Stimulated activated naive CD8-positive, alpha-beta T cell treated with anti-CD3 and anti-CD28 coated beads, Interleukin-15, amount 100 ng/mL, for 72 hours (primary cell): ENCODE data around the gene AP3B1.
"Not testable (repeated sequence)": the region's sequence is repeated elsewhere in the genome, so short reads cannot be mapped to it uniquely, and the experiment has no call there.

Experiments used
- ATAC-seq: fragments of 150-1000 bp; cut with Tn5 transposase; 2 replicates; pipeline ENCODE4 v1.10.0; 2021; ENCODE audit warnings: mild to moderate bottlenecking, moderate library complexity
- DNase-seq, 2 donors: peaks; one replicate each; pipeline ENCODE4 v3.0.0; 2021 to 2022
- H3K27ac Mint-ChIP-seq, 2 donors: one replicate each; pipeline ENCODE4 v1.8.0; 2022; ENCODE audit warnings: mild to moderate bottlenecking in 2 of 2, mixed read lengths in 2 of 2, moderate library complexity in 2 of 2
- H3K27me3 Mint-ChIP-seq: one replicate; pipeline ENCODE4 v1.8.0; 2022; ENCODE audit warnings: mixed read lengths
- H3K4me1 Mint-ChIP-seq: one replicate; pipeline ENCODE4 v1.8.0; 2022; ENCODE audit warnings: mild to moderate bottlenecking, mixed read lengths
- H3K4me3 Mint-ChIP-seq, 2 donors: one replicate each; pipeline ENCODE4 v1.8.0; 2022; ENCODE audit warnings: mild to moderate bottlenecking in 2 of 2, mixed read lengths in 2 of 2, moderate library complexity in 1 of 2
- H3K9me3 Mint-ChIP-seq, 2 donors: one replicate each; pipeline ENCODE4 v1.8.0; 2022; ENCODE audit warnings: mixed read lengths in 2 of 2

The AP3B1 gene

DNA sequence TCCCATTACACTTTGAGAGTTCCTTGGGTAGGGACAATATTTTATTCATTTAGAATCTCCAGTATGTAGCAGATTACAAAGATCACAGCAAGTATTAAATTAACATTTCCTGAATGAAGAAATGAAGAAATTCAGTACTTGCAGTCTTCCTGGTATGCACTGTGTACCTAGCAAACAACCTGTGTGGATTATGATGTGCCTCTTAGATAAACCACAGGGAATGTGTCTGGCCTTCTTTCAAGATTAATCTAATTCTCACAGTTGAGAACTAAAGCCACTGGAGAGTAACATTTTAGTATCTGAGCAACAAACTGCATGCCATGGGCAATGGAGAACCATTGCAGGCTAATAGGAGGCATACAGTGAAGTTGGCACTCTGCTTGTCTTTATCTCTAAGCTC, 199.4 kb downstream of the AP3B1 start:
- H3K4me3 Mint-ChIP-seq = no peak overlapping the region
- no peaks in the 10 kb centered on the region for H3K9me3 Mint-ChIP-seq
- H3K27me3 Mint-ChIP-seq = no peaks in the 10 kb centered on the region
- no peaks in the 10 kb centered on the region for H3K4me1 Mint-ChIP-seq
- DNase-seq = no peak
- ATAC-seq = no peak
- H3K27ac Mint-ChIP-seq = no peak overlapping the region

DNA sequence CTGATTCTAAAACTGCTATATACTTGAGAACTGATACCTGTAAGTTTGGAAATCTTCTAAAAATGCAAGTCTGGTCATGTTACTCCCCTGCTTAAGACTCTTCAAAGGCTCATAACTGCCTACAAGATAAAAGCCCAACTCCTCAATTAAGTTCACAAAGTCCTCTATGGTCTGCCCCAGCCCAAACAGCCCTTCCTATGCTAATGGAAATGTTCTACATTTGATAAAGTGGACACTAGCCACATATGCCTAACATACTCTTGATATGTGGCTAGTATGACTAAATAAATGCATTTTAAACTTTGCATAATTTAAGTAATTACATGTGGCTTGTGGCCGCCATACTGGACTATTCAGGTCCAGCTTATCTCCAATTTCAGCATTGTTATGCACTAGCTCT, 204.5 kb downstream of the AP3B1 start:
- Mint-ChIP-seq H3K27ac (no peak overlapping the region), H3K4me3 (no peak overlapping the region), H3K27me3 (no peaks in the 10 kb centered on the region), H3K4me1 (no peaks in the 10 kb centered on the region), H3K9me3 (no peaks in the 10 kb centered on the region)
- no peak for ATAC-seq
- DNase-seq = no peak

DNA sequence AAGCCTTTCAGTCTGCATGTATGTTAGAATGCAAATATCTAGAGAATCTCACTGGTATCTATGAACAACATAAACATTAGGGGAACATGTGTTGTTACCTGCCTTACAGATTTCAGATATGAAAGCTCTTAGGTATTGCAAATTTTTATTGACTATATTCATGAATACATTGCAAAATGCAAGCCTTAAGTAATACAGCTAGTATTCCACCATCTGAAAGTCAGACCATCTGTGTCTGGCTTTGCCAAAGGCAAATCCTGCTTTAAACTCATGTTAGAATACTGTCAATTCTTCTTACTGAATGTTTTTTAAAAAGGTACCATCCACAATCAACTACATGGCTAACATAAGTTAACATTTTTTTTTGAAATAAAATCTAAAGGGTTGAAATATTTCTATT, 215.6 kb downstream of the AP3B1 start:
- no peaks in the 10 kb centered on the region for H3K4me1 Mint-ChIP-seq
- H3K4me3 Mint-ChIP-seq = no peak overlapping the region
- no peak overlapping the region for H3K27ac Mint-ChIP-seq
- ATAC-seq (no peak), DNase-seq (no peak)
- H3K9me3 Mint-ChIP-seq = peaks cover 0 to 4% of the 10 kb centered on the region in 2 donors
- H3K27me3 Mint-ChIP-seq = no peaks in the 10 kb centered on the region

DNA sequence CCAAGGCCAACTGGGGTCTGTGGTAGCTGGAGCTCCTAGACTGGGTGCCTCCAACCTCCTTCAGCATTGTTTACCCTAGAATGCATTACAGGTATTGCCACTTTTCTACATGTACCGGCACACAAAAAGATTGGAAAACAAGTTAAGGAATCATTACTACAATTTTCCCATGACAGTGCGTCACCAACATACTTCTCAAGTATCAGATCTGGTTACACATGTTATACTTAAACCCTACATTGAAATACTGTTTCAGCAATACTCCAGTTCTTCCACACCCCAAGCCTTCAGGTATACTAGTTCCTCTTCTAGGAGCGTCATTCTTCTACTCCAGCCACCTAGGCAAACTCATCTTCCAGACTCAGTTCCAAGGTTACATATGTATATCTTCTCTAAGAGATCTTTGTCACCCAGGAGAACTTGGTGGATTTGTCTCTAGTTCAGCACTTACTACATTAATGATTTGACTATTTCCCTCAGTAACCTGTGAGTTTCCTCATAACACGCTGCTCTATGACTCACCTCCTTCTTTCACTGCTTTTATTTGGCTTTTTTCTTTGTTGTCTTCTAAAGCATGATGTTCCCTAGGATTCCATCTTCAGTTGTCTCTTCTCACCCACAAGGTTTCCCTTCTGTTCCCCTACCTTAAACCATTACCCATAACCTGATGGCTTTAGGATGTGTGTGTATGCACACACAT, 217.0 kb downstream of the AP3B1 start:
- H3K4me1 Mint-ChIP-seq = no peaks in the 10 kb centered on the region
- ATAC-seq (no peak), DNase-seq (no peak)
- peaks cover 0 to 4% of the 10 kb centered on the region in 2 donors for H3K9me3 Mint-ChIP-seq
- no peak overlapping the region for H3K27ac Mint-ChIP-seq
- no peaks in the 10 kb centered on the region for H3K27me3 Mint-ChIP-seq
- H3K4me3 Mint-ChIP-seq = no peak overlapping the region

DNA sequence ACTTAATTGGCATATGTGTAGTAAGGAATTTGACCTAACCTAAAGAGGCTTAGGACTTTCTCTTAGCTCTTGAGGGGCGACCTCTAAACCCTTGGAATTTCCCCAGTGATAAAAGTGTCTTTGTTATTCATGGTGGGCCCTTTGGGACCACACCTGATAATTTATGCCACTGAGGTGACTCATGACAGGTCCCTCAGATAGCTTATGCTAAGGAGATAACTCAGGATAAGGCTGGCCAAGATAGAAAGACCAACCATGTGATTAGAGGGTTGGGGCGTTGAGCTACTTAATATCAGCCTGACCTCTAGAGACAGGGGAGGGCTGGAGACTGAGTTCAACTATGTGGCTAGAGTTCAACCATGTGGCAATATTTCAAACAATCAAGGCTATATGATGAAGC, 218.1 kb downstream of the AP3B1 start:
- Mint-ChIP-seq H3K27ac (peak overlapping the region in 1 of 2 donors; percentile 41), H3K4me3 (no peak overlapping the region), H3K4me1 (no peaks in the 10 kb centered on the region), H3K9me3 (peaks cover 0 to 4% of the 10 kb centered on the region in 2 donors), H3K27me3 (no peaks in the 10 kb centered on the region)
- ATAC-seq (no peak), DNase-seq (no peak)

DNA sequence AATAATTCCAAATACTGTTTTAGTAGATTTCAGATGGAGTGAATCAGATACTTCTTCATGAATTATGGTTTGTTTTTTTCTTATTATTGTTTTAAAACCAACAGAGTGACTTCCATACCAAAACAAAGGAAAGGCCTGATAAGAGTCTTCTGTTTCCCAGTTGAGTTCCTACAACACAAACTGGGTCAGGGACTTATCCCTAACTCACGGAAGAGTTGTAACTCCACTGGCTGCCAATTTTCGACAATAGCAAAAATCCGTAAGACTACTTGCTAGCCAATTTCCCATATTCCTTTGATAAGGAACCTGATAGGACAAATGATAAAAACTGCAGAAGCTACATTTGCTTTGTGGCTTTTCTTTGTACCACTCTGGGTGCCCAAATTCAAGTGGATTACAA, 219.2 kb downstream of the AP3B1 start:
- no peak for DNase-seq
- ATAC-seq = no peak
- Mint-ChIP-seq H3K27me3 (no peaks in the 10 kb centered on the region), H3K4me3 (no peak overlapping the region), H3K9me3 (peaks cover 0 to 4% of the 10 kb centered on the region in 2 donors), H3K27ac (no peak overlapping the region), H3K4me1 (no peaks in the 10 kb centered on the region)

DNA sequence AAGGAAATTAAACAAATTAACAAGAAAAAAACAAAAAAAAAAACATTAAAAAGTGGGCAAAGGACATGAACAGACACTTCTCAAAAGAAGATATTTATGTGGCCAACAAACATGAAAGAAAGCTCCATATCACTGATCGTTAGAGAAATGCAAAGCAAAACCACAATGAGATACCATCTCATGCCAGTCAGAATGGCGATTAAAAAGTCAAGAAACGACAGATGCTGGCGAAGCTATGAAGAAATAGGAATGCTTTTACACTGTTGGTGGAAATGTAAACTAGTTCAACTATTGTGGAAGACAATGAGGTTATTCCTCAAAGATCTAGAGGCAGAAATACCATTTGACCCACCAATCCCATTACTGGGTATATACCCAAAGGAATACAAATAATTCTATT, 223.8 kb downstream of the AP3B1 start:
- H3K27ac Mint-ChIP-seq, DNase-seq, ATAC-seq, H3K4me1 Mint-ChIP-seq, H3K27me3 Mint-ChIP-seq, H3K4me3 Mint-ChIP-seq: not testable (repeated sequence)
- peaks cover 32 to 34% of the 10 kb centered on the region in 2 donors for H3K9me3 Mint-ChIP-seq

DNA sequence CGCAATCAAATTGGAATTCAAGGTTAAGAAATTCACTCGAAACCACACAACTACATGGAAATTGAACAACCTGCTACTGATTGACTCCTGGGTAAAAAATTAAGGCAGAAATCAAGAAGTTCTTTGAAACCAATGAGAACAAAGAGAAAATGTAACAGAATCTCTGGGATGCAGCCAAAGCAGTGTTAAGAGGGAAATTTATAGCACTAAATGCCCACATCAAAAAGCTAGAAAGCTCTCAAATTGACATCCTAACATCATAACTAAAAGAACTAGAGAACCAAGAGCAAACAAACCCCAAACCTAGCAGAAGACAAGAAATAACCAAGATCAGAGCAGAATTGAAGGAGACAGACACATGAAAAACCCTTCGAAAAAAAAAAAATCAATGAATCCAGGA, 226.9 kb downstream of the AP3B1 start:
- not testable (repeated sequence) for DNase-seq, H3K4me1 Mint-ChIP-seq, H3K27me3 Mint-ChIP-seq, ATAC-seq, H3K4me3 Mint-ChIP-seq
- peaks cover 32 to 34% of the 10 kb centered on the region in 2 donors for H3K9me3 Mint-ChIP-seq
- peak overlapping the region in 1 of 2 donors; percentile 81 for H3K27ac Mint-ChIP-seq

DNA sequence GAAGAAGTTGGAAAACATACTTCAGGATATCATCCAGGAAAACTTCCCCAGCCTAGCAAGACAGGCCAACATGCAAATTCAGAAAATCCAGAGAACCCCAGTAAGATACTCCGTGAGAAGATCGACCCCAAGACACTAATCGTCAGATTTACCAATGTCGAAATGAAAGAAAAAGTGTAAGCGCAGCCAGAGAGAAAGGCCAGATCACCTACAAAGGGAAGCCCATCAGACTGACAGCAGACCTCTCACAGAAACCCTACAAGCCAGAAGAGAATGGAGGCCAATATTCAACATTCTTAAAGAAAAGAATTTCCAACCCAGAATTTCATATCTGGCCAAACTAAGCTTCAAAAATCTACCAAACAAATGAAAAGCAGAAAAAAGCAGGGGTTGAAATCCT, 227.8 kb downstream of the AP3B1 start:
- not testable (repeated sequence) for H3K4me3 Mint-ChIP-seq, DNase-seq, ATAC-seq, H3K27me3 Mint-ChIP-seq, H3K4me1 Mint-ChIP-seq, H3K27ac Mint-ChIP-seq
- peaks cover 32 to 34% of the 10 kb centered on the region in 2 donors for H3K9me3 Mint-ChIP-seq

DNA sequence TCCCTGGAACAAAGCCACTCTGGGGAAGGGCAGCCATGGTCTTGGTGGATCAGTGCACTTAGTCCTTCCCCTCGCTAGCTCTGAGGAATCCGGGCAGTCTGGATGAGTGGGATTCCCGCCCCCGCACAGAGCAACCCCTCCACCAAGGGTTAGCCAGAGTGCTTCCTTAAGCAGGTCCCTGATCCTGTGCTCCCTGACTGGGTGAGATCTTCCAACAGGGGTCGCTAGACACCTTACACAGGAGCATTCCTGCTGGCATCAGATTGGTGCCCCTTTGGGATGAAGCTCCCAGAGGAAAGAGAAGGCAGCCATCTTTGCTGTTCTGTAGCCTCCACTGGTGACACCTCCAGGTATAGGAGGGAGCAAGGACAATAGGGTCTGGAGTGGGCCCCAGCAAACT, 228.8 kb downstream of the AP3B1 start:
- H3K27ac Mint-ChIP-seq = no peak overlapping the region
- no peak overlapping the region for H3K4me3 Mint-ChIP-seq
- no peak for ATAC-seq
- H3K4me1 Mint-ChIP-seq = no peaks in the 10 kb centered on the region
- no peak for DNase-seq
- H3K9me3 Mint-ChIP-seq = peaks cover 32 to 34% of the 10 kb centered on the region in 2 donors
- no peaks in the 10 kb centered on the region for H3K27me3 Mint-ChIP-seq

DNA sequence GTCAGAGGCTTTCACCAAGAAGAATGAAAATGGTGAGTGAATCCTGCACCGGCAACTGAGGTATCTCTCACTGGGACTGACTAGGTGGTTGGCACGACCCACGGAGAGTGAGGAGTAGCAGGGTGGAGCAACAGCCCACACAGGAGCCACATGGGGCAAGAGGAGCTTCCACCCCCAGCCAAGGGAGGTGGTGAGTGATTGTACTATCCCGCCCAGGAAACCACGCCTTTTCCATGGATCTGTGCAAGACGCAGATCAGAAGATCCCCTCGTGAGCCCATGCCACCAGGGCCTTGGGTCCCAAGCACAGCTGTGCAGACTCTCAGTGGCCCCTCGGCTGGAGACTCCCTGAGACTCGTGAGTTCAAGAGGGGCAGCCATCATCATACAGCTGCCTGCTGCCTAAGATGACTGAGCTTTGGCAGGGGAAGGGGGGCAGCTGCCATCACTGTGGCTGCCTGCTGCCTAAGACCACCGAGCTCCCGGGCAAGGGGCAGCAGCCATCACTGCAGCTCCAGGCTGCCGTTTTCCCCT, 229.5 kb downstream of the AP3B1 start:
- Mint-ChIP-seq H3K4me3 (no peak overlapping the region), H3K4me1 (no peaks in the 10 kb centered on the region), H3K27me3 (no peaks in the 10 kb centered on the region), H3K9me3 (peaks cover 32 to 34% of the 10 kb centered on the region in 2 donors), H3K27ac (no peak overlapping the region)
- no peak for ATAC-seq
- DNase-seq = no peak

DNA sequence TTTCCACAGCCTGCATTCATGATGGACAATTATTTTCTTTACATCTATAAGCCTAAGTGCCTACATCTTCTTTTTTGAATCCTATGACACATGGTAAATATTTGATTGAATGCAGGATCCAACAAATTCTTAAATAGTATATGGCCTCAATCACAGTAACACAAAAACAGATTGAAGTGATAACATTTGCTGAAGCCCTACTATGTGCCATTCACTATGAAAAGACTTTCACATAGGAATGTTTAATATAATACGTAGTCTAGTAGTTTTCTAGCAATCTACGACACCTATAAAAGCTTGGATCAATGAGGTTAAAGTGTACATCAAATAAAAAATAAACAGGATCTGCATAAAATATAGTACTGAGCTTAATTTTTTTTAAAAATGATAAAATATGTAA, 231.0 kb downstream of the AP3B1 start:
- Mint-ChIP-seq H3K4me3 (no peak overlapping the region), H3K27me3 (no peaks in the 10 kb centered on the region), H3K9me3 (peaks cover 23 to 24% of the 10 kb centered on the region in 2 donors), H3K4me1 (no peaks in the 10 kb centered on the region), H3K27ac (no peak overlapping the region)
- no peak for DNase-seq
- ATAC-seq = no peak

DNA sequence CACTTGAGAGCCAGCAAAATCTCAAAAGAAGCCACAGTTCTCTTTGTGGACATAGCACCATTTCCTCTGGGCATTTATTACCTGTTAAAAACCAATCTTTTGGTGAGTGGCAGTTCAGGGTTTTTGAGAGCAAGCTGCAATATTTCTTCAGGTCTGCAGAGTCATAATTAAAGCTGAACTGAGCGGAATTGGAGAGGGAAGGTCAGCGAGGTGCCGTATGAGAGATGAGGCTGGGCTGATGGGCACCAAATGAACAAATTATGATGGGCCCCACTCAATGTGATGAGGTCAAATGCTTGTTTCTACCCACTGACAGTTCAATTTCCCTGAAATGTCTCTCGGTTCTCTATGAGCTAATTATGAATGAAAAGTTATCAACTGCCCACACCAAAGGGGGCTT, 231.9 kb downstream of the AP3B1 start:
- DNase-seq = no peak
- H3K4me1 Mint-ChIP-seq = no peaks in the 10 kb centered on the region
- no peak overlapping the region for H3K27ac Mint-ChIP-seq
- H3K9me3 Mint-ChIP-seq = peaks cover 15% of the 10 kb centered on the region in 2 donors
- ATAC-seq = no peak
- H3K27me3 Mint-ChIP-seq = no peaks in the 10 kb centered on the region
- H3K4me3 Mint-ChIP-seq = no peak overlapping the region

DNA sequence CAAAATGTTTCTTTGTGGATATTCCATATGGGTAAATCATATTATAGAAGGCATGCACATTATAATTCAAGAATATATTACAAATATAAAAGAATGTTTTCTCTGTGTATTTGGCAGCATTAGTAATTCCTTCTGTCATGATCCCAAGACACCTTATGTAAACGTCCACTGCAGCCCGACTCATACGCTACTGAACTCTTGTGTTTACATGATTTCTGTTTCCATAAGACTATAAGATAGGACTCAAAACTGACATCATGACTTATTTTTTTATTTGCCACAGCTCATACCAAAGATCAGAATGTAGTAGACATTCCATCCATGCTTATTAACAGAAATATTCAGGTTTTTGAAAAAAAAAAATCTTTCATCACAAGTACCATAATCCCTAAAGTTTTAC, 234.1 kb downstream of the AP3B1 start:
- H3K27ac Mint-ChIP-seq = no peak overlapping the region
- no peak for DNase-seq
- no peak for ATAC-seq
- no peaks in the 10 kb centered on the region for H3K9me3 Mint-ChIP-seq
- no peaks in the 10 kb centered on the region for H3K27me3 Mint-ChIP-seq
- H3K4me3 Mint-ChIP-seq = no peak overlapping the region
- H3K4me1 Mint-ChIP-seq = no peaks in the 10 kb centered on the region

DNA sequence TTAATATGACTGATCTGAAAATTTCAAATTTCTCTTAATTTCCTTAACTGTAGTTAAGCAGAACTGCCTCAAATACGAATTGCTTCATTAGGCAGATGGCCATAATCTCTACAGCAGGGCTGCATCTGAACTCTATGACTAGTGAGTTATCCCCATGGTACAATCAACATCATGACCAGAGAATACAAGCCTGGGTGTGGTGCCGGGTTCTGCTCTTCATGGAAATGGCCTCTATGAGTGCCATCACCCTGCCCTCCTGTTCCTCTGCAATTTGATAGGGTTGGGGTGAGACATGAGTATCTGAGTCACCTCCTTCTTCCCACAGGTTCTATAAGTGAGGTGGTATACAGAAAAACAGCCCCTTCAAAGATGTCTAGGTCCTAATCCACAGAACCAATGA, 235.9 kb downstream of the AP3B1 start:
- DNase-seq = no peak
- ATAC-seq = no peak
- no peaks in the 10 kb centered on the region for H3K27me3 Mint-ChIP-seq
- no peak overlapping the region for H3K27ac Mint-ChIP-seq
- H3K4me3 Mint-ChIP-seq = no peak overlapping the region
- H3K9me3 Mint-ChIP-seq = no peaks in the 10 kb centered on the region
- no peaks in the 10 kb centered on the region for H3K4me1 Mint-ChIP-seq

DNA sequence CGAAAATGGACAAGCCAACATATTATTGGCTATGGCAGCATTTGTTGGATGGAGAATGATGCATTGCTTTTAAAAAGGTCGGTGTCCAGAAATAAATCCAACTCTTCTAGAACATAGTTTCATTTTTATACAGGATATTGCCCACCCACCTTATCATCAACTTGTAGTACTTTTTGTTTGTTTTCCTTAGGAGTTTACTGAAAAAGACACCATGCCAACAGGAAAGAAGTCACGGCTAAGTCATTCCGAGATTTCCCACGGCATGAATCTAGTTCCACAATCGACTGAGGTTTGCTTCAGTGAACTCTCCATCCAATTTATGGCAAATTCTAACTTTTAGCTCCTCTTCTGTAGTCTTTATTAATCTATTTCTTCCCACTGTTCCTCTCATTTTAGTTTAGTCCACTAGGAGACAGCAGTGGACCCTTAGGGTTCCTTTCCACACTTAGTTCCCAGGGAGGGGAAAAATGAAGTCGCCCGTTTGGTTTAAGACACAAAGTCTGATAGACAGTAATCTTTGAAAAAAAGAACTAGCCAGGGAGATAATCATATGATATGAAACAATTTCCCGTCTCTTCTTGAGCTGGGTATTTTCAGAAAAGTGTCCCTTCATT, 237.5 kb downstream of the AP3B1 start:
- ATAC-seq (no peak), DNase-seq (no peak)
- no peak overlapping the region for H3K4me3 Mint-ChIP-seq
- H3K4me1 Mint-ChIP-seq = no peaks in the 10 kb centered on the region
- H3K9me3 Mint-ChIP-seq = no peaks in the 10 kb centered on the region
- no peak overlapping the region for H3K27ac Mint-ChIP-seq
- no peaks in the 10 kb centered on the region for H3K27me3 Mint-ChIP-seq
